H9 (cell line): ENCODE results near the gene ALKAL2. TPM values are rescaled to one million over a fixed set of nuclear protein-coding genes. Genes with fewer than 3 reads are reported as not detected.

Source experiments
- DNase-seq: peaks from one replicate; pipeline ENCODE4 v3.0.0-alpha.2; 2017
- H2AFZ ChIP-seq: one replicate; pipeline ENCODE4 v1.6.1; 2013; ENCODE audit warnings: mild to moderate bottlenecking, low read length, control low read depth, moderate library complexity
- H2AK5ac ChIP-seq: 2 replicates; pipeline ENCODE4 v1.6.1; 2013; ENCODE audit warnings: low read length, control low read depth, mixed read lengths; ENCODE audit not compliant: insufficient read length
- H2BK120ac ChIP-seq: one replicate; pipeline ENCODE4 v1.6.1; 2013; ENCODE audit warnings: low read depth, mild to moderate bottlenecking, low read length, control low read depth, inconsistent platforms; ENCODE audit not compliant: poor library complexity, severe bottlenecking
- H2BK12ac ChIP-seq: 2 replicates; pipeline ENCODE4 v1.6.1; 2013; ENCODE audit warnings: low read length, control low read depth, mixed read lengths, low read depth; ENCODE audit not compliant: insufficient read length
- H2BK15ac ChIP-seq: 2 replicates; pipeline ENCODE4 v1.6.1; 2013; ENCODE audit warnings: low read depth, low read length, control low read depth
- H2BK20ac ChIP-seq: one replicate; pipeline ENCODE4 v1.6.1; 2013; ENCODE audit warnings: low read depth, mild to moderate bottlenecking, low read length, control low read depth, inconsistent platforms; ENCODE audit not compliant: poor library complexity, severe bottlenecking
- H2BK5ac ChIP-seq: 2 replicates; pipeline ENCODE4 v1.6.1; 2013; ENCODE audit warnings: low read length, control low read depth, mixed read lengths; ENCODE audit not compliant: insufficient read length
- H3K14ac ChIP-seq: 2 replicates; pipeline ENCODE4 v1.6.1; 2013; ENCODE audit warnings: low read length, control low read depth; ENCODE audit not compliant: insufficient read depth
- H3K18ac ChIP-seq: 2 replicates; pipeline ENCODE4 v1.6.1; 2013; ENCODE audit warnings: low read depth, mild to moderate bottlenecking, mixed read lengths, low read length, control low read depth; ENCODE audit not compliant: insufficient read length
- H3K23ac ChIP-seq: 2 replicates; pipeline ENCODE4 v1.6.1; 2013; ENCODE audit warnings: low read length, control low read depth, mixed read lengths, low read depth; ENCODE audit not compliant: insufficient read length
- H3K23me2 ChIP-seq: 2 replicates; pipeline ENCODE4 v1.6.1; 2013; ENCODE audit warnings: low read depth, mild to moderate bottlenecking, mixed read lengths, low read length, control low read depth; ENCODE audit not compliant: insufficient read length, poor library complexity, severe bottlenecking
- H3K27ac ChIP-seq: 2 replicates; pipeline ENCODE4 v1.5.1; 2013; ENCODE audit warnings: low read length, control low read depth, mixed read lengths, low read depth; ENCODE audit not compliant: insufficient read length
- H3K27me3 ChIP-seq: 2 replicates; pipeline ENCODE4 v1.6.1; 2013; ENCODE audit warnings: low read length, control low read depth, inconsistent platforms; ENCODE audit not compliant: insufficient read depth
- H3K4ac ChIP-seq: 2 replicates; pipeline ENCODE4 v1.6.1; 2013; ENCODE audit warnings: low read depth, mild to moderate bottlenecking, control low read depth, inconsistent platforms, low read length, moderate library complexity
- H3K4me1 ChIP-seq: 2 replicates; pipeline ENCODE4 v1.6.1; 2013; ENCODE audit warnings: low read length, control low read depth, inconsistent platforms; ENCODE audit not compliant: insufficient read depth
- H3K4me2 ChIP-seq: 2 replicates; pipeline ENCODE4 v1.6.1; 2013; ENCODE audit warnings: low read length, control low read depth, mixed read lengths; ENCODE audit not compliant: insufficient read length, insufficient read depth
- H3K56ac ChIP-seq: 2 replicates; pipeline ENCODE4 v1.6.1; 2013; ENCODE audit warnings: low read depth, mild to moderate bottlenecking, mixed read lengths, low read length, control low read depth; ENCODE audit not compliant: insufficient read length
- H3K79me1 ChIP-seq: 2 replicates; pipeline ENCODE4 v1.6.1; 2013; ENCODE audit warnings: low read depth, mild to moderate bottlenecking, moderate library complexity, low read length, control low read depth, inconsistent platforms; ENCODE audit not compliant: insufficient read depth, poor library complexity, severe bottlenecking
- H3K79me2 ChIP-seq: 2 replicates; pipeline ENCODE4 v1.6.1; 2013; ENCODE audit warnings: low read length, control low read depth, inconsistent platforms; ENCODE audit not compliant: insufficient read depth
- H3K9ac ChIP-seq: 2 replicates; pipeline ENCODE4 v1.6.1; 2013; ENCODE audit warnings: low read length, control low read depth, mixed read lengths; ENCODE audit not compliant: insufficient read length; ENCODE audit errors: extremely low read depth
- H3K9me3 ChIP-seq: one replicate; pipeline ENCODE4 v1.6.1; 2013; ENCODE audit warnings: low read depth, low read length, inconsistent platforms; ENCODE audit not compliant: control insufficient read depth
- H3T11ph ChIP-seq: one replicate; pipeline ENCODE4 v1.6.1; 2013; ENCODE audit warnings: mild to moderate bottlenecking, low read length, control low read depth, inconsistent platforms
- H4K20me1 ChIP-seq: one replicate; pipeline ENCODE4 v1.6.1; 2013; ENCODE audit not compliant: control insufficient read depth, insufficient read length, insufficient read depth
- H4K5ac ChIP-seq: 2 replicates; pipeline ENCODE4 v1.6.1; 2013; ENCODE audit warnings: low read depth, mild to moderate bottlenecking, mixed read lengths, low read length, control low read depth; ENCODE audit not compliant: insufficient read length
- H4K8ac ChIP-seq: replicated peaks from 2 replicates; pipeline ENCODE4 v1.6.1; 2013; ENCODE audit warnings: low read length, control low read depth, mixed read lengths, low read depth; ENCODE audit not compliant: insufficient read length
- H4K91ac ChIP-seq: 2 replicates; pipeline ENCODE4 v1.6.1; 2013; ENCODE audit warnings: low read depth, mild to moderate bottlenecking, moderate library complexity, mixed read lengths, low read length, control low read depth; ENCODE audit not compliant: insufficient read length
- H3K27ac Mint-ChIP-seq, 3 experiments: 2 replicates in 2 of 3; 3 replicates in 1 of 3; pipeline ENCODE4 v1.8.0; 2020 to 2021; ENCODE audit warnings: mixed read lengths in 3 of 3, mild to moderate bottlenecking in 1 of 3, moderate library complexity in 1 of 3
- H3K27me3 Mint-ChIP-seq: 2 replicates; pipeline ENCODE4 v1.8.0; 2021; ENCODE audit warnings: low read depth, mild to moderate bottlenecking, moderate library complexity, mixed read lengths
- H3K36me3 Mint-ChIP-seq, 3 experiments: 2 replicates in 2 of 3; 3 replicates in 1 of 3; pipeline ENCODE4 v1.8.0; 2020 to 2021; ENCODE audit warnings: low read depth in 3 of 3, mixed read lengths in 3 of 3; ENCODE audit not compliant: insufficient read depth in 1 of 3
- H3K4me1 Mint-ChIP-seq, 2 experiments: 2 replicates each; pipeline ENCODE4 v1.8.0; 2020; ENCODE audit warnings: mixed read lengths in 2 of 2
- H3K4me3 Mint-ChIP-seq, 2 experiments: 2 replicates in 1 of 2; 3 replicates in 1 of 2; pipeline ENCODE4 v1.8.0; 2020 to 2021; ENCODE audit warnings: mild to moderate bottlenecking in 2 of 2, mixed read lengths in 2 of 2, moderate library complexity in 1 of 2
- H3K9me3 Mint-ChIP-seq, 2 experiments: 2 replicates in 1 of 2; 3 replicates in 1 of 2; pipeline ENCODE4 v1.8.0; 2020; ENCODE audit warnings: mild to moderate bottlenecking in 2 of 2, mixed read lengths in 2 of 2, moderate library complexity in 1 of 2
- CTCF ChIP-seq: fragments of 200-600 bp; sonication (generic); conservative IDR thresholded peaks from 3 replicates; pipeline ENCODE4 v1.8.0; 2021; ENCODE audit warnings: antibody characterized with exemption, mild to moderate bottlenecking
- total RNA-seq: library from RNA; stranded (reverse); gene quantifications from 2 replicates; pipeline ENCODE4 v1.2.1, GENCODE V29; 2021

ALKAL2 gene
- total RNA-seq, 1 experiment from 2014 or later: 0.48 TPM

- Histone ChIP-seq H3K9ac (no peak overlapping the region), H3K23ac (no peak overlapping the region), H2AK5ac (no peak overlapping the region), H3K27me3 (no peaks in the 10 kb centered on the region), H3K27ac (no peak overlapping the region), H3K79me1 (peaks cover 9% of the 10 kb centered on the region), H3T11ph (no peak overlapping the region), H3K56ac (no peak overlapping the region), H3K4me1 (peaks cover 2% of the 10 kb centered on the region; the same call in 1 of the 2 replicates), H3K23me2 (peaks cover 14% of the 10 kb centered on the region), H3K4ac (no peak overlapping the region), H2BK5ac (no peak overlapping the region), H2BK15ac (no peak overlapping the region), H3K79me2 (peaks cover 63% of the 10 kb centered on the region), H3K4me2 (no peak overlapping the region), H3K18ac (no peak overlapping the region), H2BK12ac (no peak overlapping the region), H4K8ac (no peak overlapping the region), H4K5ac (no peak overlapping the region), H2BK20ac (no peak overlapping the region), H2BK120ac (no peak overlapping the region), H4K91ac (no peak overlapping the region), H3K9me3 (no peaks in the 10 kb centered on the region), H4K20me1 (peaks cover 3% of the 10 kb centered on the region), H2AFZ (no peak overlapping the region), H3K14ac (no peak overlapping the region)
- no peak for TF ChIP-seq CTCF
- Mint-ChIP-seq H3K27me3 (peaks cover 5% of the 10 kb centered on the region), H3K9me3 (no peaks in the 10 kb centered on the region), H3K4me3 (no peak overlapping the region), H3K36me3 (peaks cover 7 to 25% (median 13%) of the 10 kb centered on the region in 3 experiments), H3K4me1 (peaks cover 20 to 29% of the 10 kb centered on the region in 2 experiments), H3K27ac (no peak overlapping the region)
- no peak for DNase-seq
Observed at GRCh38 chr2:268323-268722, 19.6 kb downstream of the ALKAL2 start.
